Renal cortex interstitium (tissue), 11 donors: ENCODE data around the gene TRMT10A. TPM values are rescaled to one million over a fixed set of nuclear protein-coding genes. Genes with fewer than 3 reads are reported as not detected.
"Not testable (repeated sequence)": the region's sequence is repeated elsewhere in the genome, so short reads cannot be mapped to it uniquely, and the experiment has no call there.

Experiments
- DNase-seq, 11 donors: peaks; one replicate each; pipeline ENCODE4 v3.0.0-alpha.2; 2013; ENCODE audit warnings: low read depth in 9 of 11, low spot score in 4 of 11; ENCODE audit errors: extremely low read depth in 1 of 11
- polyA plus RNA-seq, 3 donors: library from polyadenylated mRNA; unstranded; fragments of 120-200 nt; gene quantifications; one replicate each; pipeline ENCODE4 v1.2.1, GENCODE V29; 2013; ENCODE audit not compliant: insufficient read length in 3 of 3

Gene TRMT10A
- polyA plus RNA-seq, 3 donors: 13.4 to 15.5 (median 15.4) TPM

DNA sequence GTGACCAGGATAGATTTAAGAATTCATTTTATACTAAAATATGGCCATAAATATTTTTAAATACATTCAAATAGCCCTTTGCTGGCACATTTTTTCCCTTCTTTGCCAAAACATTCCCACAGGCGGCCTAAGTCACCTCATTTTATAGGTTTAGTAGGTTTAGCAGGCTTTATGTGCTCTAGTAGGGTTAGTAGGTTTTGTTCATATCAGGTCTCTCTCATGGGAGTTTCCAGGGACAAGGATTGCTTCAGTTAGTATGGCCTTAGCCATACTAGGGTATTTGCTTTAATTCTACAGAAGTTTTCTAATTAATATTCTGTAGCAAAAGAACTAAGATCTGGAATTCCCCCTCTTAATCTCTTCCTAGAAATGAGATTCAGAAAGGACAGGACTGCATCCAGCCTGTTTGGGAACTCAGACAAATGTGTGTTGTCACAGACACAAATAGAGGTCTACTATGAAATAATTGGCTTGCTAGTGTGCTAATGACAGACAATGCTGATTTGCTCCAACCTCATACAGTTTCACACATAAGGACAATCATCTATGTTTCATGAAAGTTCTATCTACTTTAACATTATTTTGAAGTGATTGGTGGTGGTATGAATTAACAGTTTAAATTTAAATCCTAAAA is 10.0 kb upstream of the TRMT10A start:
- no peak for DNase-seq

DNA sequence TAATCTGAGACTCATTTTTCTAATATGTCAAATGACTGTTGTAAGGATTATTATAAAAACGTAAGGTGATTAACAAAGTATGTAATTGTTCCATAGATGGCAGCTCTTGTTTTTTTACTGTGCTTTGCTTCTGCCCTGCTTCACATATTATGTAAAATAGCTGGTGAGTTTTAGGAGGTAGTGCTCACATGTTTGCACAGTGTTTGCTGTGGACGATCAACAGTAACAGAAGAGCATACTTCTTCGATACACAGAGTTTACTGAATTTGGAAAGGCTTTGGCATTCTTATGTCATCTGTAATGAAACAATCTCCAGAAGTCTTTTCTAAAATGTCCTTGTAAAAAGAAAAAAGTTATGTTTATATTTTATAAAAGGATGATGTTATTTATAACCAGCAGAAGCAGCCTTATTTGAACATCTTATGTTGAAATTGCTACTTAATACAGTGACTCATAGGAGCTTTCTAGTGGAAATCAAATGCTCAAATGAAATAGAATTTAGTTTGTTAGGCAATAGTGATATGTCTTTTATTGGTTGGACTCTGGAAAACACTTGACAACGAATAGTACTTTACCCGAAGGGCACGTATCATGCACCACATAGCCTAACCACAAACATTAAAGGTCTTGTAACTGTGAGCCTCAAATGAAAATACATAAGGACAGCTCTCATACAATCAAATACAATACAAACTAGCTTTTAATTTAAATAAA is 8.8 kb upstream of the TRMT10A start:
- no peak for DNase-seq

DNA sequence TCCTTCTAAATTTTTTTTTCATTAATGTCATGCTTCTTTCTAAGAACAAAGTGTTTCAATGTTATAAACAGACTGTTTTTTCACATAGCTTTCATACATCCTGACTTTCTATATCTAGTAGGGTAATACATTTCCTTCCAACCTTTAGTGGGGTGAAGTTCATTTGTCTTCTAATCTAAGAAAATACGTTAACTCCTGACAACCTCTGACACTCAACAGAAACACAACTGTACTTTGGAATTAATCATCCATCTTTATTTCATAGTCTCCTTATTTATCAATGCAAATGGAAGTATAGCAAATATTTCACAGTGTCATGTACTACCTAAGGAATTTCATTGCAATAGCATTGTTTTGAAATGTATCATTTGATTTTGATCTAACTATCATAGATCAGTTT is 8.0 kb upstream of the TRMT10A start:
- no peak for DNase-seq

DNA sequence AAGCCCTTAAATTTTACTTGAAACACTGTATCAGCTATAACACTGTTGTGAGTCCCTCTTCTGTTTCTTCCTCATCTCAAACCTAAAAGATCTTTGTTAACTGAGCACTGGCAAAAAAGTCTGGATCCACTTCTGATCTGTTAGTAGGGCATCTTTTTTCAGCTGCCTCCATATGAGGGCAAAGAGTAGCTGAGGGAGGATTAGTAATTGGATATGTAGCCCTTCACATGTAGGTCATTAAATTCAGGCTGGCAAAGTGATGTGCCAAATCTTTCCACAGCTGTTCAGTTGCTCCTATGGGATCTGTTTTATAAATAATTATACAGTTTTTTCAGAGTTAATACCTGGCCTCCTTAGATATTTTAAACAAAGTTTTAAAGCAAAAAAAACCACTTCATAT is 1.1 kb upstream of the TRMT10A start:
- DNase-seq: no peak

DNA sequence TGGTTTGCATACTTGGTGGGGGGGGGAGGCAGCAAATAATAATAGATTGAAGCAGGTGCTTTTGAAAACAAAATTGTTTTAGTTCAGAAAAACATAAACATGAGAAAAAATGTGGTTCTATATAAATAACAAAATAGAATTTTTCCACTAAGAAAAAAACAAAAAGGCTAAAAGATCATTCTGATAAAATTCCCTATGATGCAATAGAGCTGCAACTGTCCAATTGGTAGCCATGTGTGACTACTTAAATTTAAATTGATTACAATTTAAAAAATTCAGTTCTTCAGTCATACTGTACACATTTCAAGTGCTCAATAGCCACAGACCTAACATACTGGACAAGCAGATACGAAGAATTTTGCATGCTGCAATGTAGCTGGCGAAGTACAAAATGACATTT is 11.0 kb downstream of the TRMT10A start:
- DNase-seq: no peak

DNA sequence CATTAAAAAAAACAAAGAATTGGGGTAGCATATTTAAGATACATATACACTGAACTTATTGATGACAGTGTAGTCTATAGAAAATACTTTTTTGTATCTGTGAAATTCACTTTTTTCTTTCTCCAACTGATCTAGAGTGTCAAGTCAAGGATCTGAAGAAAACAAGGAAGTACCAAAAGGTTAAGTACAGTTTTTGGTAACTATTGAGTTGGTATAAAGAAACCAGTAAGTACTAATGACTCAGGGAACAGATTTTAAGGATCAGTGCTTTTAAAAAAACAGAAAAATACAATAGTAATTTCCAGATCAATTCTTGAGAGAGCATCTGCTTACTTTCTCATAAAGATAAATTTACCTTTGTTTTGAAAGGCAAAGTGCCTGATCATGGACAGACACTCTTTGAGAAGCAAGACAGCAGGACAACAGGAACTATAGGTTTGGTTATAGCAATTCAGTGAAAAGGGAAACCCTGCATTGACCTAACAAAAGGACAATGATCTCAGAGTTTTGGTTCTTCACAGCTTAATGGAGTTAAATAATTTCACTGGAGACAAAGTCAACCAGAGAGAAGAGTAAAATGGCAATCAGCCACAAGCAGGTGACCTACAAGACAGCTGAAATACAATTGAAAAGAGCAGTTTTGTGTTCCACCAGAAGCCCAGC is 23.4 kb downstream of the TRMT10A start:
- DNase-seq: no peak

DNA sequence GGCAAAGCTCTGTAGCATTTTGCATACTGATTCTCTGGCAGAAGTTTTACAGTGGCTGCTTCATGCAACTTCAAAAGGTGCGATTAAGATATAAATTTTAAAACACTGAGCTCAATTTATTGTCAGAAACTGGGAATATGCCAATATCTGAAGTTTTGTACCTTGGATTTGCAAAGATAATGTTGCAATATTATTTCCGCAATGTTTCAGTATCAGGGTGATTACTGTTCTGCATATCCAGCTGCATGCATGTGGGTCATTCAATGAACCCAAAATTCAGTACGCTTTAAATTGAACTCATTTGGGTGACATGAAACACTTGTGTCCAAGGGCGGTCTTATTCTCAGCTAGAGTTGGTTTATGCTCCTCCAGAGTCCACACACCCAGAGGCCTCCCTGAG is 26.2 kb downstream of the TRMT10A start:
- no peak for DNase-seq

DNA sequence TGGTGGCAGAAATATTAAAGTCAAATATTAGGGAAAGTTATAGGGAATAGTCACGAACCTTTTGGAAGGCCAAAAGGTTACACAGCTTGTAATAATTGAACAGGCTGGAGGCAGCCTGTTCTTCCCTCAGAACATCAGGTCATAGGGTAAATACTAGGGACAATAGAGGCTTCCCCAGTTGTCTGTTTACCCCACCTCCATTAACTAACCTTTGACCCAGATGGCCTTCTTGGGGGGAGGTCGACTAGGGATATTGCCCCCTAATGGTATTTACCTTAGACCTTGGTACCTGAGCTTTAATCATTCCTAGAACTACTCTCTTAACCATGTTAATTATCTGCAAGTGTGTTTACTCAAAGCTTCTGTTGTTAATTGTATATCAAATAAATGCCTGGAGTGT is 27.0 kb downstream of the TRMT10A start:
- DNase-seq: no peak

DNA sequence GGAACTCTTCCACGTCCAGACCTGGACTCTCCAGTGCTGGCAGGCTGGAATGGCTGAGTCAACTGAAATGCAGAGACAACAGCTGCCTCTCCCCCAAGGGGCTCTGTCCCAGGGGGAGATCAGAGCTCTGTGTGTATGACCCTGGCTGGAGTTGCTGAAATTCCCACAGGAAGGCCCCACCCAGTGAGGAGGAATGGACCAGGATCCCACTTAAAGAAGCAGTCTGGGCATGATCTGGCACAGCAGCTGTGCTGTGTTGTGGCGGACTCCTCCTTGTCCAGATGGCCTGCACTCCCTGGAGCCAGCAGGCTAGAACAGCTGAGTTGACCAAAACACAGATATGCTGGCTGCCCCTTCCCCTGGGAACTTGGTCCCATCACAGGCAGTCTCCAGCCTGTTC is 27.6 kb downstream of the TRMT10A start:
- DNase-seq: no peak

DNA sequence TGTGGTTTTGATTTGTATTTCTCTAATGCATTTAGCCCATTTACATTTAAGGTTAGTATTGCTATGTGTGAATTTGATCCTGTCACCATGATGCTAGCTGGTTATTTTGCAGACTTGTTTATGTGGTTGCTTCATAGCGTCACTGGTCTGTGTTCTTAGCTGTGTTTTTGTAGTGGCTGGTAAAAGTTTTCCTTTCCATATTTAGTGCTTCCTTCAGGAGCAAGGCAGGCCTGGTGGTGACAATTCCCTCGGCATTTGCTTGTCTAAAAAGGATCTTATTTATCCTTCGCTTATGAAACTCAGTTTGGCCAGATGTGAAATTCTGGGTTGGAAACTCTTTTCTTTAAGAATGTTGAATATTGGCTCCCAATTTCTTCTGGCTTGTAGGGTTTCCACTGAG is 29.1 kb downstream of the TRMT10A start:
- DNase-seq: not testable (repeated sequence)

DNA sequence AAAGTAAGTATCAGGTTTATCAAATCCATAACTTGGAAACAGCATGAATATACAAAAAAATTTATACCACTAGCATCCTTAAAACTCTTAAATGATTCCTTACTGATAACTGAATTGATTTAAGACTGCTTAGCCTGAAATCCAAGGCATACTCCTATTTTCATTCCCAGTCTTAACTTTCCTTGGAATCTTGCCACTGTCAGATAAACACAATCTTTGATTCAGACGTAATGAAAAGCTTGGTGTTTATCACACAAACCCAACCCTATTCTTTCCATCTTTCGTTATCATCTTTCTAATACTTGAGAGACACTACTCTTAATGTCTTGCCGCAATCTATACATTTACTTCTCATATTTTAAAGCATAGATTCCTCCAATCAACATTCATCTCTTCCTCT is 33.9 kb downstream of the TRMT10A start:
- DNase-seq: no peak

DNA sequence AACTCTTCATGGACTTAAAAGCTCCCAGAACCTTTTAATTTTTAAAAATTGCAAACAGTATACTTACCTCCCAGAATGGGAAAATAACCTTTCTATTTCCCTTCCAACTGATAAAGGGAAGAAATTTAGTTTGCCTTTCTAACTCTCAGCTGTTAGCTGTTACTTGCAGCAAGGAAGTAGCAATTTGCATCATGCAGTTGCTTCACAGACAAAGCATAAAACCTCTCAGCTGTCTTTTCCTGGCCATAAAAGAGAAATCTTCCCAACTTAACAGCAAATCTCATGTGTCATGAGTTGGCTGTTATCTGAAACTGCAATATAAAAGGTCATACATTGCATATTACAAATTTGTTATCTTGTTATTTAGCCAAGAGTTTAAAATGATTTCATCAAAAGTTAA is 34.6 kb downstream of the TRMT10A start:
- peak in 4 of 11 donors; percentile 5 to 19 (median 10) for DNase-seq

DNA sequence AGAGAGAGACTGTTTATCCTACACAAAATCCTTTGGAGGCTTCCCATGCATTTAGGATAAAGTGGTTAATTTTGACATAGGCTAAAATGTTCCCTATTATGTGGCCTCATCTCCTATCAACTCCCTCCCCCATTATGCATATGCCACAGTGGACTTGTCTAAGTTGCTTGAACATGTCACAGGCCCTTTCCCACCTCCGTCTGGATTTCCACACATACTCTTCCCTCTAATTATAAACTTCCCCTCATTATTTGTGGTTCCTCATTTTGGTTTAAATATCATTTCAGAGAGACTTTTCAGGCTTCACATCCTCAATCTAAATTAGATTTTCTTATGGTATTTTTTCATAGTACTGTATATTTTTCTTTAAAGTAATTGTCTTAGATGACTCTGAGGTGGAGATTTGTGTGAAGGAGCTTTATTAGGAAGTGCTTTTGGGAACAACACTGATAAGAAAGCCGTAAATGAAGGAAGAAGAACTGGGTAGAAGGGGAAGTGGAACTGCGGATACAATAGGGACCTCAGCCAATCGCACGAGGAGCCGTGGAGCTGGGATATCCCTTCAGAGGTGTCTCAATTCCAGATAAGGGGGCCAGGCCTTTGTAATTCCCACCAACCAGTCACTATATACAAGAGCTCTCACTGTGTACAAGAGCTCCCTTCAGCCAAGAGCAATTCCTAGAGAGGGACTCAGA is 45.1 kb downstream of the TRMT10A start:
- no peak for DNase-seq

DNA sequence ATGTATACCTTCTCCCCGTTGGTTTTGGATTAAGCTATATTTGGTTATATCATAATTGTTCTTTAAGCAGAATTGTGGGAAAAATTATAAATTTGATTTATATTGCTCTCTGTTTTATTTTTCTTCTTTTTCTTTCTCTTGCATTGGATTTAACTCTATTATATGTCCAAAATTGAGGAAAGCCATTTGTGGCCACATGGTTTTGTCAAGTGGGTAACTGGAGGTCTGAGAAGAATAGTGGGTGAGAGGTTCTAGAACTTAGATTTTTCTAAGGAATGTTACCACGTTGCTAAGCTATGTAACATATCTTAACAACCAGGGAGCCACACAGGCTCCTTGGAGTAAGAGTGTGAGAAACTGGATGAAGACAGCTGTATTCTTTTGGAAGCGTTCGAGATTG is 53.1 kb downstream of the TRMT10A start, which contains the start of gene C4orf17:
Gene C4orf17, plus strand, starts transcription at position 301 of the 400 bp plus-strand sequence. CDS start 2,061 bp downstream, outside the sequence.
- no peak for DNase-seq

DNA sequence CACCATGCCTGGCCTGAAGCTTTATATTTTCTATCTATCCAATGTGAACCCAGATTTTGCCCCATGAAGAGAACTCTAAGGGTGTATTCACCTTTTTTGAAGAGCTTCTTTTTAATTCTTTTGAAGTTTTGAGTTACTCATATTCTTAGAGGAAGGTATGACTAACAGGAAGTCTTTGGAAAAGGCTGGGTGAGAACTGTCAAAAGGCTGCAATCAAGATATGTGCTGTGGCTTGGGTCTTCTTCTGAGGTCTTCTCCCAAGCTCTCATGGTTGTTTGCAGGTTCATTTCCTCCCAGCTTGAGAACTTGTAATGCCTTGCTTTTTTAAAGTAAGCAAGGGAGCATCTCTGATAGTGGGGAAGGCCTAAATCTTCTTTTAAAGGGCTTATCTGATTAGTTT is 56.1 kb downstream of the TRMT10A start:
- DNase-seq: no peak

DNA sequence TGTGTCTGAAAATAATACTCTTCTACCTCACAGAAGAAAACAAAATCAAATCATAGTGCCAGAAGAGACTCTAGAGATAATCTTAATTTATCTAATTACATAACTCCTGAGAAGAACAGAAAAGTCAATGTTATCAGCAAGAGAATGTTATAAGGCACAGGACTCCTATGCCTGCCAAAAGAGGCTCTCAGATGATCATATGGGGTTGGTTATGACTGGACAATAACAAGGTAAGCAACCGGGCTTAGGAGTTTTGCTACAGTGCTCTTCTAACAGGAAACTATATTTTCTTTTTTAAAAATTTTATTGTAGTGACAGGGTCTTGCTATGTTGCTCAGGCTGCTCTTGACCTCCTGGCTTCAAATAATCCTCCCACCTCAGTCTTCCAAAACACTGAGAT is 56.5 kb downstream of the TRMT10A start:
- DNase-seq: no peak

DNA sequence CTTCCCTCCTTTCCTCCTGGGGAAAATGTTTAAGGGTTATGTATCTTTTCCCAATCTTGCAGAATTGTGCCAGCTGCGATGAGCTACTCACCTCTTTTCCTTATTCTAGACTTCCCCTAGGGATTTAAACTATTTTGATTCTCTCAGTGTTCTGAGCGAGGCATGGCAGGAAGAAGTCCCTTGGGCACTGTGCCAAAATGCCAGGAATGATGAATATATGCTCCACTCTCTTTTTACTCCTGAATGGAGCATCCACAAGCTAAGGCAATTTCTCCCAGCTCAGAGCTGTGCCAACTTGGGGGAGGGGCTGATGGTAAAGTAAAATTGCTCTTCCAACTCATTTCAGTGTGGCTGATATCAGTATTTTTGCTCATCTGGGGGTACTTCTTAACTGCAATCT is 57.1 kb downstream of the TRMT10A start:
- no peak for DNase-seq

DNA sequence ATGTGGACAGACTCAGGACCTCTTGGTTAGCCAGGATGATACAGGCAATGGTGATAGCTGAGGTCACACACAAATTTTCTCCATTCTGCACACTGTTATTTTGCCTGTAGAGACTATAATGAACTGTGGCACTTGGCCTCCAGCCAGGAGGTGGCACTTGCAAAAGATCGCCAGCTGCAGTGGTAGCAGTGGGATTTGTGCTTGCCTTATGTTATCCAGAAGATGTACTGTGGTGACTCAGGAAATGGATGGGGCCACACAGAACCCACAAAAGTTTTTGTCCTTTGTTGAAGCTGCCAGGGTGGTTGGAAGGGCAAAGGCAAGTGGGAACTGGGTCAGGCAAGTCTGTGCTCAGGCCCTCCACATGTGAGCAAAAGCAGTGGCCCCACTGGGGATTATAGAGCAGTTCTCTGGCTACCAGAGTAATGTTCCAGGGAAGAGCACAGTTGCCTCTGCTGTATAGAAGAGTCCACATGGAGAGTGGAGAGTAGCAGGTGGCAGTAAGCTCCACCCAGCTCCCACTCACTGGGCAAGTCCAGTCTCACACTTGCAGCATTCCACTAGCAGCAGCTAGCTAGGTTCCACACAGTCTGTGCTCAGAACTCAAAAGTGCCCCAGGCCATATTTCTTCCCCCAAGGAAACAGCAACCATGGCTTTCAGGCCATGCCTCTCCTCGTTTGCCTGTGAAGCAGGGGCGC is 58.9 kb downstream of the TRMT10A start:
- no peak for DNase-seq
